ENCODE measurements around the gene FAM193A.
"Not testable (repeated sequence)": the region's sequence is repeated elsewhere in the genome, so short reads cannot be mapped to it uniquely, and the experiment has no call there.

Gene FAM193A

DNA sequence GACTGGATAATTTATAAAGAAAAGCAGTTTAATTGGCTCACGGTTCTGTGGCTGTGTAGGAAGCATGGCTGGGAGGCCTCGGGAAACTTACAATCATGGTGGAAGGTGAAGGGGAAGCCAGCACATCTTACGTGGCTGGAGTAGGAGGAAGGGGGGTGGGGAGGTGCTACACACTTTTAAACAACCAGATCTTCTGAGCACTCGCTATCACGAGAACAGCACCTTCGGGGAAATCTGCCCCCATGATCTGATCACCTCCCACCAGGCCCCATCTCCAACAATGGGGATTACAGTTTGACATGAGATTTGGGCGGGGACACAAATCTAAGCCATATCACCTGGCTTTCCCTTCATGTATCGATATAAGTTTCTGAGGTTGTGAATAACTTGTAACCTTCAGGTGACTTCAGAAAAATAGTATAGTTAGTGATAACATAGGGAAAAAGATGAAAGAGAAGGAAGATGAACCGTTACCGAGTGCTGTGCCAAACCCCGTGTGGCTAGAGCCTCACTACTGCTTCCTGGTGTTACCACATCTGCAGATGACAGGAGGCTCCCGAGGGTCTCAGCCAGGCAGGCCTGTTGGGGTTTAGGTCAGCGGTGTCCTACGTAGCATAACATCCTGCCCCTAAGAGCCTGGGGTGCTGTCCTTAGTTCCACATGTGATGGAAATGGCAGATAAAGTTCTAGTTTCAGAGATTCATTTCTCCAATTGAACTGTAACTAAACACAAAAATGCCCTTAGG lies 116.1 kb downstream of the FAM193A start:
- no peak for DNase-seq

- DNase-seq: no peak
Measured at GRCh38 chr4:2660596-2661211, 124.3 kb downstream of the FAM193A start.

DNA sequence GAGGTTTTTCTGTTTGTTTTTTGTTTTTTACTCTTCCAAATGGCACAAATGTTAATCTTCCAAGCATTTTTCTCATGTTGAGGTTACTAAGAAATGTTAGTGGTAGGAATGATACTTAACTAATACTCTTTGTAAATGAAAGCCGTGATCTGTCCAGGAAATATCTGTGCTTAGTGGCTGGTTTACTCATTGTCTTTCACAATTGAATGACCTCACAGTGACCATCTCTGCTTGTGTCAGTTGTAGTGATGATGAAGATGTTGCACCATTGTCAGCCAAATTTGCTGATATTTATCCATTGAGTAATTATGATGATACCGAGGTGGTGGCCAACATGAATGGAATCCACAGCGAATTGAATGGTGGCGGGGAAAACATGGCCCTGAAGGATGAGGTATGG lies 126.2 kb downstream of the FAM193A start:
- no peak for DNase-seq

DNA sequence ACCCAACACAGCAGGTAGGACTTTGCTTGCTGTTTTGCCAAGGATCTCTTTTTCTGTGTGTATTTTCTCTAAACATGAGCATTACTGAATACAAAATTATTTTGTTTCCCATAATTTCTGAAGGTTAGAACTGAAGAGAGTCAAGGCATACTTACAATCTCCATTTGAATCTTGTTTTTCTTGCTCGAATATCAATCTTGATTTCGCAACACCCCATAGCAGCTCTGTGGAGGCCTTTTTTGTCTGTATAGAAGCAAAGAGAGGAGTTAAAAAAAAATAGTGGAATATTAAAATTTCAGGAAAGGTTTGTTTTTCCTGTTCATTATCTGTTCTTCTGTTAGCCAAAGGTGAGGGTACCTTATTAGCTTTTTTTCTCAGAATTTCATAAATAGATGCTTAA lies 126.8 kb downstream of the FAM193A start:
- no peak for DNase-seq

DNA sequence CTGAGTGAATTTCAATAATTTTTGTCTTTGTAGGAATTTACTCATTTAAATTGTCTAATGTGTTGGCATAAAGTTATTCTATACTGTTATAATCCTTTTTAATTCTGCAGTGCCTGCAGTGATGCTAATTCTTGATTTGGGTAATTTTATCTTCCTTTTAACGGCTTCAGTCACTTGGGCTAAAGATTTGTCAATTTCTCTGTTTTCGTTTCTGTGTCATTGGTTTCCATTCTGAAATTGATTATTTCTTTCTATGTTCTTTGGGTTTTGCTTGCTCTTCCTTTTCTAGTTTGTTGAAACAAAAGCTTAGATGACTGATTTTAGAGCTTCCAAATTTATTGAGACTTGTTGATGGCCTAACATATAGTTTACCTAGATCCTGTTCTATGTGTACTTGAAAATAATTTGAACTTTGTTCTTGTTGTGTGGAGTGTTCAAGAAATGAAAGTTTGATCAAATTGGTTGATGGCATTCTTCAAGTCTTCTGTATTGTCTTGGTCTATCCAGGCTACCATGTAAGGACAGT lies 130.3 kb downstream of the FAM193A start:
- no peak for DNase-seq

DNA sequence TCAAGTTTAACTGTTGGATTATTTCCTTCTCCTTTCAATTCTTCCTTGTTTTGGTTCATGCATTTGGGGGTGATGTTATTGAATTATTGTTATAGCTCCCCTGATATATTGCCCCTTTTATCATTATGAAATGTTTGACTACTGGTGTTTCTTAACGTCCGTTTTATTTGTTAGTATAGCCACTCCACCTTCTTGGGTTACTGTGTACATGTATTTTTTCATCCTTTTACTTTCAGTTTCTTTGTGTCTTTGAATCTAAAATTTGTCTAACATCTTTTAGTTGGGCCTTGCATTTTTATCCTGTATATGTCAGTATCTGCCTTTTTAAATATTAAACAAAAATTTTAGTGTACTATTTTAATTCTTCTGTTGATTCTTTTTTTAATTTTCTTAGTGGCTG lies 131.0 kb downstream of the FAM193A start:
- no peak for DNase-seq

GRCh38 chr4:2671267-2671895 lies 134.9 kb downstream of the FAM193A start:
- peak; percentile 63 for DNase-seq

- DNase-seq: no peak
Measured at GRCh38 chr4:2672082-2672481, 135.6 kb downstream of the FAM193A start.

DNA sequence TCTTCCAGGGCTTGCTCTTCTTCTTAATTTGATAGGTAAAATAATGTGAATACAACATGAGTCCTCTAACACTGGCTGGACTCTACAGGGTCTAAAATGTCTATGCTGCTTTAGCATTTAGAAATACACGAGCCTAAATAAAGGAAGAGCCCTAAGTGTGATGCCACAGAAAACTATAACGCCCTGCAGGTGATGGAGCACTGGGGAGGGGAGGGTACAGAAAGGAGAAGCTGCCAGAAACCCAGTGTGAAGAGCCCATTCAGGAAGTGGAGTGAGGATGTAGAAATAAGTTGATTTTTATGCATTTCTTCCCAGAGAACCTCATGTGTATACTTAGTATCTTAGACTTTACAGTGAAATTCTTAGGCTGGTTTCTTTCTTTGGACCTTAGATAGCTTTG lies 136.3 kb downstream of the FAM193A start:
- DNase-seq: no peak

DNA sequence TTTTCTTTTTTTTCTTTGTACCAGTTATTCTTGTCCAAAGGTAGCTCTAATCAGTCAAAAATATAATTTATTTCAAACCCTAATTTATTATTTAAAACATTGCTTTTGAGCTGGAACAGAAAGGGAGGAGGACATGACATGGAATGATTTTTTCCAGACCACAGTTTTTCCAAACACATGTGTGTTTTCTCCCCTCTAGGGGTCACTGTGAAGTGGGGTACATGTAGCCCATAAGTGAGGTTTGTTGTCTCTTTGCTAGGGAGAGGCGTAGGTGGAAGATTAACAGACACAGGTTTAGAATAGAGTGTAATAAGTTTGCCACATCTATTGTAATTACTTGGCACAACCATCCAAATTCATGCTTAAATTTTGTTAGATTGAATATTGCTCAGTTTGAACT lies 136.7 kb downstream of the FAM193A start:
- no peak for DNase-seq

DNA sequence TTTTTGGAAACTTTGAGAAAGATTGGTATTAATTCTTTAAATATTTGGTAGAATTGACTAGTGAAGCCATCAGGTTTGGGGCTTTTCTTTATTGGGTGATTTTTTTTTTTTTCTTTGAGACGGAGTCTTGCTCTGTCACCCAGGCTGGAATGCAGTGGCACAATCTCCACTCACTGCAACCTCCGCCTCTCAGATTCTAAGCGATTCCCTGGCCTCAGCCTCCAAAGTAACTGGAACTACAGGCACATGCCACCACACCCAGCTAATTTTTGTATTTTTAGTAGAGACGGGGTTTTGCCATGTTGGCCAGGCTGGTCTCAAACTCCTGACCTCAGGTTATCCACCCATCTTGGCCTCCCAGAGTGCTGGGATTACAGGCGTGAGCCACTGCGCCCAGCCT lies 143.3 kb downstream of the FAM193A start:
- DNase-seq: not testable (repeated sequence)

DNA sequence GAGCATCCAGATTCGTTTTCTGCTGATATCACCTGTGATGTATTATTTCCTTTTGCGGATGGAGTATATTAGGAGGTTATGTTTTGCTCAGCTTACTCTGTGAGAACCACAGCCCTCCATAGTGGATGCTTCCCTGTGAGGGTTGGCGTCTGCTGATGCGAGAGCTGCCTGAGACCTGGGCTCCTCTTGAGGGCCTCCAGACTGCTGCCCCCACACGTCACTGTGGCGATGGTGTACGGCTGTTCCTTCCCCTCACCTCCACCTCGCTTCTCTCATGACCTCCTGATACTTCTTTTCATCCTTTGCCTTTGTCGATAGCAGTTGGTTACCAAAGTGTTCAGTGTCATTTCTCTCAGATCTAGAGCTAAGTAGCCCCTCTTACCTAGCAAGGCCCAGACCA lies 148.0 kb downstream of the FAM193A start:
- no peak for DNase-seq

DNA sequence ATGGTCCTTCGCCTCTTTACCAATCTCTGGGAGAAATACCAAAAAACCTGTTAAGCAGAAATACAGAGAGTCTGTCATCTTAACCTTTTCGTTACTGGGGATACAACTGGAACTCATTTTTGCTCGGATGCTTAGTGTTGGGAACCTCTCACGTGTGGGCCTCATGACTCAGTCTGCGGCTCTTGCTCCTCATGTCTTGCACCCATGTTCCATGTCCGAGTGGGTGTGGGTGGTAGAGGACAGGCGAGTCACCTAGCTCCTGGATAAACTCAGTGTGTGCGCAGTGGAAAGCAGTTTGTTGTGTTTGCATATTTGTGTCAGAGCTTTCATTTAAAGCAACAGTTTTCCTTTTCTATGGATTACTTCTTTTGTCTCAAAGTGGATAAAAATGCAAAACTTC lies 149.1 kb downstream of the FAM193A start:
- no peak for DNase-seq

DNA sequence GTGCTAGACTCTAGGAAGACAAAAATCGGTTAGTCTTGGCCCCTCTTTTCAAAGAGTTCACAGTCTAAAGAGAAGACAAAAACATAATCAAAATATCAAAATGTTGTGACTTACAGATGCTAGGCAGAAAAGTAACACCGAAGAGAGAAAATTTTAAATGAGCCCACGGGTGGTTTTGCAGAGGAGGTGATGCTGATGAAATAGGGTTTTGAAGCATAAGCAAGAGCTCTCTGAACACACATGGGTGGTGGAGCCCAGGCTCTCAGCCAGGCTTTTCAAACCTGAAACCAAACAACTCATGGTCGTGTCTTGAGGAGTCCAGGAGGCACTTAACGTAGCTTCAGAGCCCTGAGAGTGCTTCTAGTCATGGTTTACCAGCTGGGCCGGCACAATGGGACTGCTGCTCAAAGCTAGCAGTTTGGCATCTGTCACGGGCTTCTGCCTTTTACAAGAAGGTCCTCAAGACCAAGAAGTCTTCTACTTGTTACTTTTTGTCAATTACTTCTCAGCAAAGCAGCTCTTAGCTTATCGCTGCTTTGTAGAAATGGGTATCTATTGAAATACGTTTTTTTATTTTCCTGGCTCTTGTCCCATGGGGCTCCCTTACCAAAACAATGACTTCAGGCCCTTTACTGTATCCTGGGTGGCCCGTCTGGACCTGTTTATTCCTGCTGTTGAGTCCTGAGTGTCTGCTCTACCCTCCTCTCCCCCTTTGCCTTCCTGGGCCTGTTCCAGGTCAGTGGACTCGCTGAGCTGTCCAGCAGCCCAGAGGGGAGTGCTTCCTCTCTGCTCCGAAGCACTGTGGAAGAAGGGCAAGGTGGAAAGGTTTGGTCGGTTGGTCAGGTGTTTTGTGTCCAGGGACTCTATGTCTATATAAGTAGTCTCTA lies 150.2 kb downstream of the FAM193A start:
- DNase-seq: no peak

DNA sequence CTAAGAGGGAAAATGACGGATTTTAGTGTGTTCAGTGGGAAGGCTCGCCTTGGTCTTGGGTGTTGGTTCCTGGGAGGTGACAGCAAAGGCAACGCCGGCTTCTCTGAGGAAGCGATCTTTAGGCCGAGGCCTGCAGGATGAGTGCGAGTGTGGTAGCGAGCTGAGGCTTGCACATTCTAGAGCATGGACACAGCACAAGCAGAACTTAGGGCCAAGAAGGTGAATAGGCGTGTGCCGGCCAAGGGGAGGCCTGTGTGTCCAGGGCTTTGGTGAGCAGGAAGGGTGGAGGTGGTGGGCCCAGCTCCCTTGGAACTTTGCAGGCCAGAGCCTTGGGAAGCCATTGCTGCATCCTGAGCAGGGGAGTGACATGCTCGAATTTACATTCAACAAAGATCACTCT lies 151.8 kb downstream of the FAM193A start:
- no peak for DNase-seq

- no peak for DNase-seq
Measured at GRCh38 chr4:2688697-2689096, 152.2 kb downstream of the FAM193A start.

GRCh38 chr4:2689114-2689513 lies 152.7 kb downstream of the FAM193A start:
- no peak for DNase-seq

GRCh38 chr4:2689825-2690700 lies 153.6 kb downstream of the FAM193A start:
- no peak for DNase-seq

GRCh38 chr4:2691313-2691712 lies 154.9 kb downstream of the FAM193A start:
- no peak for DNase-seq

- no peak for DNase-seq
Measured at GRCh38 chr4:2691952-2692435, 155.5 kb downstream of the FAM193A start.

DNA sequence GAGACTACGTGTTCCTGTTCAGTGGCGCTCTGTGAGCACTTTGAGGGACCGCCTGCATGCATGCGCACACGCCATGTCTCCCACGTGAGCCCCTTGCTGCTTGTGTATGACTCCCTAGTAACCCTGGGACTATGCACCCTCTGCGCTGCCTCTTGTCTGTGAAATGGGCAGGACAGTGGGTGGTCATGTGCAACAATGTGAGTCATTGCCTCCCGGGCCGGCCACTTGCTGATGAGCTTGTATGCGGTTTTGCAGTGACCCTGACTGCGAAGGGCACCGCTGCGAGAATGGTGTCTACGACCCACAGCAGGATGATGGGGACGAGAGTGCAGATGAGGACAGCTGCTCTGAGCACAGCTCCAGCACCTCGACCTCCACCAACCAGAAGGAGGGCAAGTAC lies 158.2 kb downstream of the FAM193A start:
- no peak for DNase-seq

Data from islet precursor cell (in vitro differentiated cells).